Kidney tubule cell (primary cell): ENCODE data around the gene ZNF319.
"Not testable (repeated sequence)": the region's sequence is repeated elsewhere in the genome, so short reads cannot be mapped to it uniquely, and the experiment has no call there.

Source experiments
- DNase-seq: peaks from one replicate; pipeline ENCODE4 v3.0.0-alpha.2; 2018; ENCODE audit warnings: low spot score

The ZNF319 gene

DNA sequence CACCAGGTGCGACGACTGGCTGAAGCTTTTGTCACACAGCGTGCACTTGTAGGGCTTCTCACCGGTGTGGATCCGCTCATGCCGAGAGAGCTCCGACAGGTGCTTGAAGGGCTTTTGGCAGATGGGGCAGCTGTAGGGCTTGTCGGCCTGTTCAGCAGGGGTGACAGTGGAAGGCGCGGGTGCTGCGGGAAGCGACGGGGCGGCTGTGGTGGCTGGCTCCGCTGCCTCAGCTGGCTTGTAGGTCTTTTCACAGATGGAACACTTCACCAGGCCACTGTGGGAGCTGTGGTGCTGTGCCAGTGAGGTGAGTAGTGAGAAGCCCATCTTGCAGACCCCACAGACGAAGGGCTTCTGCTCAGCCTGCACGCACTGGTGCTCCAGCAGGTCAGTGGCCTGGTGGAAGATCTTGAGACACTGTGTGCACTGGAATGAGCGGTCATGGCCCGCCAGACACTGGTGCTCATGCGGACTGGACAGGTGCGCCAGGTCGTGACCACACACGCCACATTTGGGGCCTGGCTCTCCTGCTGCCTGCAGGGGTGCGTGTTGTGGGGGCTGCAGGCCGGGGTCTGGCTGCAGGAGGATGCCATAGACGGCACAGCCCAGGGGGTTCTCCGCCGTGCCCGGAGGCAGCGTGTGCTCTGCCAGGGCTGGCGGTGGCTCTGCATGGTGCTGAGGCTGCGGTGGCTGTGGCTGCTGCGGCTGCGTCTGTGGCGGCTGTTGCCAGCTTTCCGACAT, 2.8 kb downstream of the ZNF319 start:
- no peak for DNase-seq

GRCh38 chr16:57997176-57997527, 3.3 kb downstream of the ZNF319 start:
- DNase-seq = no peak

DNA sequence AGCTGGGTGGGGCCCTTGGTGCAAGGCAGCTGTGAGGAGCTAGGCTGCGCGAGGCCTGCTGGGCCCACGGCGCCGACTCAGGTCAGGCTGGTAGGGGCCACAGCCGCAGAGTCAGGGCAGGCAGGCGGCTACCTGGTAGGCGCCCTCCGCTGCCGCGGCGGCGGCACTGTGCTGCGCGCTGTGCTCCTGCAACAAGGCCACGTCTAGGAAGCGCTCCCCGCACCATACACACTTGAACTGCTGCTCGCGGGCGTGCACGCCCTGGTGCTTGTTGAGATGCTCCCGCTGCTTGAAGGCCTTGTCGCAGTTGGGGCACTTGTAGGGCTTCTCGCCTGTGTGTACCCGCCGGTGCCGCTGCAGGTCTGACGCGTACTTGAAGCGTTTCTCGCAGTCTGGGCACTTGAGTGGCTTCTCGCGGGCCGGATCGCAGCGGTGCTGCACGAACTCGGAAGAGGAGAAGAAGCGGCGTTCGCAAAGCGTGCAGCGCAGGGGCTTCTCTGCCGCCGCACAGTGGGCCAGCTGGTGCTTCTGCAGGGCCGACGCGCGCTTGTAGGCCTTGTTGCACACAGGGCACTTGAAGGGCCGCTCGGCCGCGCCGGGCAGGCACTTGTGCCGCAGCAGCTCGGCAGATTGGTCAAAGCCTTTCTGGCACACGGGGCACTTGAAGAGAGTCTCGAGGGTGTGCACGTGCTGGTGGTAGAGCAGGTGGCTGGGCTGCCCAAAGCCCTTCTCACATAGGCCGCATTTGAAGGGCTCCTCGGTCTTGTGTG, 3.9 kb downstream of the ZNF319 start:
- DNase-seq = no peak

GRCh38 chr16:57995721-57996405, 4.6 kb downstream of the ZNF319 start:
- no peak for DNase-seq

- peak; percentile 41 for DNase-seq
Measured at GRCh38 chr16:57994778-57995177, 5.7 kb downstream of the ZNF319 start.

DNA sequence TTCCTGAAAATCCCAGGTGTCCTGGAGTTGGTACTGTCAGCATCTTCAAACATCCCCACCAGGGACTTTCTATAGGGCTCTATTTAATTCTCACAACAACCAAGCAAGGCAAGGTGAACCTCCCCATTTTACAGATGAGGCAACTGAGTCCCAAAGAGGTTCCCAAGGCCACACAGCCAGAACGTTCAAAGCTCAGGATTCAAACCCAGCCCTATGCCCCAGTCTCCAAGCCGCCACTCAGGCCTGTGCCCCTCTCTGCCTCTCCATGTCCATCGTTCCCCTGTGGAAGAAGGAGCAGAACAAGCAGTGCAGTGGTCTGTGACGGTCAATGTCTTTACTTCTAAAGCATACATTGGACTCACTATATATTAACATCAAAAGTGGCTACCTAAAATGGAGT, 6.1 kb downstream of the ZNF319 start:
- no peak for DNase-seq

DNA sequence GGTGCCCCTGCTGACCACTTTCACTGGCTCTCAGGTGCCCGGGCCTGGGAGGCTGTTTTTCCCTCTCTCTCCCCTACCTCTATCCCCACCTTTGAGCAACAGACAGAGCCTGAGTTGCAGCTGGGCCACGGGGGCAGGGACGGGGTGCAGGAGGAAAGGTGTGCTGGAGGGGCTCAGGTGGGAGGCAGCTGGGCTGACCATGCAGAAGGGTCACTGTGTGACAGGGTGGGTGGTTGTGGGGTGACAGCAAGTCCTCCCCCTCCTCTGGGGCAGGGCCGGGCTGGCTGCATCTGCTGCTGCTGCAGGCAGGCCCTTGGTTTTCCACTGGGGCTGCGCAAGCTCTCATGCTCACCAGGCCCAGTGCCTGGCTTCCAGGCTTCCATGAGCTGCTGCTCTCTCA, 6.6 kb downstream of the ZNF319 start:
- no peak for DNase-seq

DNA sequence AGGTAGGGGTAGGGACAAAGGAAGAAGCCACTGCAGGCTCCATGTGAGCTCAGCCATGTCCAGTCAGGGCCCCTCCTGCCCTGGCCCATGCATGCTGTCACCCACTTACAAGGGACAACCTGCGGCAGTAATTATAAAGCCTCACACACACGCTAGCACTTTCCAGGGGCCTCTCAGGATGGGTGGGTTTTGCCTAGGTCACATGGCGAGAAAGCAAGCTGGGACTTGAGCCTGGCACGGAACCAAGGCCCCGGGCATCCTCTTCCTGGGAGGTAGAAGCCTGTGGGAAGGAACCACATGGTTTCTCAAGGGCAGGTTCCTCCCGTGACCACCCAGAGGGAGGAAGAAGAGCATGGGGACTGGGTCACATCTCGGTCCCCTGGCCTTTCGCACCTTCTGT, 7.0 kb downstream of the ZNF319 start:
- DNase-seq = no peak

DNA sequence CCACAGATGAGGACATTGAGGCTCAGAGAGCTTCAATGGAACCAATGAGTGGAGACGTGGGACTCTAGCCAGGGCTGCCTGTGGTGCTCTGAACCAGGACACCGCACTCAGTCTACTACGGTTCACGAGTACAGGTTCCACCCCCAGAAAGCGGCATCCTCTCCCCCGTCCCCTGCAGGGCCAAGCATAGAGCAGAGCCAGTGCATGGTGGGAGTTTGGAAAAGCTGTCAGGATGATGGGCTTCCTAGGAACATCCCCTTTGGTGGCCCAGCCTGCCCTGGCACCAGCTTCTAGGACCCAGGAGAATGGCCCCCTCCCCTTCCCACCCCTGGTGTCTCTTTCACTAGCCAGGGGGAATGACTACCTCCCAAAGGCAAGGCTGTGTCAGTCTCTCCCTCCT, 8.4 kb downstream of the ZNF319 start:
- DNase-seq = no peak

- DNase-seq = no peak
Measured at GRCh38 chr16:57991551-57992059, 8.9 kb downstream of the ZNF319 start.

- DNase-seq = peak; percentile 46
Measured at GRCh38 chr16:57988929-57989328, 11.5 kb downstream of the ZNF319 start.

GRCh38 chr16:57987441-57988177, 12.9 kb downstream of the ZNF319 start:
- DNase-seq = no peak

GRCh38 chr16:57986196-57986595, 14.3 kb downstream of the ZNF319 start:
- DNase-seq = no peak

- no peak for DNase-seq
Measured at GRCh38 chr16:57985204-57986181, 15.0 kb downstream of the ZNF319 start.

- peak; percentile 70 for DNase-seq
Measured at GRCh38 chr16:57984443-57985203, 15.8 kb downstream of the ZNF319 start.

- no peak for DNase-seq
Measured at GRCh38 chr16:57982385-57982784, 18.1 kb downstream of the ZNF319 start.

DNA sequence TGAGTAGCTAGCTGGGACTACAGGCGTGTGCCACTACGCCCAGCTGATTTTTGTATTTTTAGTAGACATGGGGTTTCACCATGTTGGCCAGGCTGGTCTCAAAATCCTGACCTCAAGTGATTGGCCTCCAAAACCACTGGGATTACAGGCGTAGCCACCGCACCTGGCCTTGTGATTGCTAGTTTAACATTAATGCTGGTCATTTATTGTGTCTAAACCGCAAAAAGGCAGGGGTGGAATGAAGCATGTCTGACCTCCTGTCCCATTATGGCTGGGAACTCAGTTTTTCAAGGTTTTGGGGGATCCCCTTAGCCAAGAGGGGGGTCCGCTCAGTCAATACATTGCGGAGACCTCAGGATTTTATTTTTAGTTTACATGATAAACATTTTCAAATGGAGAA, 18.8 kb downstream of the ZNF319 start:
- peak; percentile 40 for DNase-seq

GRCh38 chr16:57979006-57979585, 21.4 kb downstream of the ZNF319 start:
- no peak for DNase-seq

- not testable (repeated sequence) for DNase-seq
Measured at GRCh38 chr16:57978070-57978465, 22.4 kb downstream of the ZNF319 start.
